ENCODE measurements around the gene MAD1L1.
"Not testable (repeated sequence)": the region's sequence is repeated elsewhere in the genome, so short reads cannot be mapped to it uniquely, and the experiment has no call there.

The MAD1L1 gene

GRCh38 chr7:1972744-1973143 is 260.0 kb downstream of the MAD1L1 start:
- DNase-seq (ENCODE audit: low spot score), result no peak
- no peak overlapping the region for H3K4me3 ChIP-seq (ENCODE audit: severe bottlenecking)
- no peak for ATAC-seq (ENCODE audit: low read depth)
- H3K27me3 ChIP-seq (ENCODE audit: insufficient read depth, poor library complexity, severe bottlenecking), result no peaks in the 10 kb centered on the region
- no peak overlapping the region for H3K27ac ChIP-seq (ENCODE audit: poor library complexity, severe bottlenecking)
- 0 out of 2 replicates have a peak, but pooled peaks cover 4% of the 10 kb centered on the region for H3K36me3 ChIP-seq (ENCODE audit: low read depth)
- H3K4me1 ChIP-seq (ENCODE audit: insufficient read depth, poor library complexity, severe bottlenecking), result no peaks in the 10 kb centered on the region
- H3K9me3 ChIP-seq (ENCODE audit: severe bottlenecking), result no peaks in the 10 kb centered on the region
- TF ChIP-seq CTCF (IDR thresholded peaks at IDR 0.05; ENCODE audit: poor library complexity, severe bottlenecking), result no peak

- H3K36me3 ChIP-seq (ENCODE audit: low read depth), result 0 out of 2 replicates have a peak, but pooled peaks cover 4% of the 10 kb centered on the region
- H3K4me1 ChIP-seq (ENCODE audit: insufficient read depth, poor library complexity, severe bottlenecking), result no peaks in the 10 kb centered on the region
- ATAC-seq (ENCODE audit: low read depth) (no peak), DNase-seq (ENCODE audit: low spot score) (no peak)
- no peak overlapping the region for H3K27ac ChIP-seq (ENCODE audit: poor library complexity, severe bottlenecking)
- TF ChIP-seq CTCF (IDR thresholded peaks at IDR 0.05; ENCODE audit: poor library complexity, severe bottlenecking), result no peak
- no peak overlapping the region for H3K4me3 ChIP-seq (ENCODE audit: severe bottlenecking)
- no peaks in the 10 kb centered on the region for H3K9me3 ChIP-seq (ENCODE audit: severe bottlenecking)
- no peaks in the 10 kb centered on the region for H3K27me3 ChIP-seq (ENCODE audit: insufficient read depth, poor library complexity, severe bottlenecking)
These were observed 260.6 kb downstream of the MAD1L1 start for GRCh38 chr7:1971946-1972654.

- no peaks in the 10 kb centered on the region for H3K27me3 ChIP-seq (ENCODE audit: insufficient read depth, poor library complexity, severe bottlenecking)
- no peak overlapping the region for H3K4me3 ChIP-seq (ENCODE audit: severe bottlenecking)
- ATAC-seq (ENCODE audit: low read depth) (no peak), DNase-seq (ENCODE audit: low spot score) (no peak)
- no peaks in the 10 kb centered on the region for H3K4me1 ChIP-seq (ENCODE audit: insufficient read depth, poor library complexity, severe bottlenecking)
- no peaks in the 10 kb centered on the region for H3K9me3 ChIP-seq (ENCODE audit: severe bottlenecking)
- TF ChIP-seq CTCF (IDR thresholded peaks at IDR 0.05; ENCODE audit: poor library complexity, severe bottlenecking), result no peak
- H3K27ac ChIP-seq (ENCODE audit: poor library complexity, severe bottlenecking), result no peak overlapping the region
- H3K36me3 ChIP-seq (ENCODE audit: low read depth), result 0 out of 2 replicates have a peak, but pooled peaks cover under 1% of the 10 kb centered on the region
These were observed 261.9 kb downstream of the MAD1L1 start for GRCh38 chr7:1970895-1971294.

- ATAC-seq (ENCODE audit: low read depth); H3K4me3 ChIP-seq (ENCODE audit: severe bottlenecking); H3K27ac ChIP-seq (ENCODE audit: poor library complexity, severe bottlenecking); H3K4me1 ChIP-seq (ENCODE audit: insufficient read depth, poor library complexity, severe bottlenecking); H3K27me3 ChIP-seq (ENCODE audit: insufficient read depth, poor library complexity, severe bottlenecking); H3K9me3 ChIP-seq (ENCODE audit: severe bottlenecking); DNase-seq (ENCODE audit: low spot score); H3K36me3 ChIP-seq (ENCODE audit: low read depth): not testable (repeated sequence)
These were observed 262.5 kb downstream of the MAD1L1 start for GRCh38 chr7:1970285-1970660.

- no peak overlapping the region for H3K27ac ChIP-seq (ENCODE audit: poor library complexity, severe bottlenecking)
- no peaks in the 10 kb centered on the region for H3K9me3 ChIP-seq (ENCODE audit: severe bottlenecking)
- no peaks in the 10 kb centered on the region for H3K36me3 ChIP-seq (ENCODE audit: low read depth)
- ATAC-seq (ENCODE audit: low read depth), result no peak
- no peak for DNase-seq (ENCODE audit: low spot score)
- TF ChIP-seq CTCF (IDR thresholded peaks at IDR 0.05; ENCODE audit: poor library complexity, severe bottlenecking), result no peak
- H3K4me3 ChIP-seq (ENCODE audit: severe bottlenecking), result no peak overlapping the region
- H3K27me3 ChIP-seq (ENCODE audit: insufficient read depth, poor library complexity, severe bottlenecking), result no peaks in the 10 kb centered on the region
- no peaks in the 10 kb centered on the region for H3K4me1 ChIP-seq (ENCODE audit: insufficient read depth, poor library complexity, severe bottlenecking)
These were observed 263.1 kb downstream of the MAD1L1 start for GRCh38 chr7:1969459-1970284.

Data from RWPE2 (cell line).